Pancreas (tissue), 10 donors: Measurements from ENCODE around the gene ZFAND3. TPM values are rescaled to one million over a fixed set of nuclear protein-coding genes. Genes with fewer than 3 reads are reported as not detected.

Experiments
- ATAC-seq, 4 donors: fragments of 200-7000 bp; cut with Tn5 transposase; one replicate each; pipeline versions ENCODE4 v1.8.0 to v1.9.1; 2020; ENCODE audit warnings: mild to moderate bottlenecking in 4 of 4, moderate library complexity in 4 of 4
- DNase-seq, 6 donors: peaks; one replicate each; pipeline ENCODE4 v3.0.0-alpha.2; 2020
- FAIRE-seq: peaks from 2 replicates; lab custom pipeline; 2012; peaks lifted over from hg19 to GRCh38; lab: Jason Lieb, UNC
- H3K27ac ChIP-seq, 4 donors: fragments of 200-600 bp; sonication (generic); 1 replicate in 3 of 4; 2 replicates in 1 of 4; pipeline versions ENCODE4 v1.5.0 to v1.8.0; 2020
- H3K27me3 ChIP-seq, 4 donors: fragments of 200-600 bp; one replicate each; pipeline ENCODE4 v1.8.0; 2021
- H3K36me3 ChIP-seq, 3 donors: fragments of 200-600 bp; sonication (generic) in 1 of 3; one replicate each; pipeline versions ENCODE4 v1.5.0 to v1.8.0; 2020 to 2021
- H3K4me1 ChIP-seq, 3 donors: fragments of 200-600 bp; one replicate each; pipeline ENCODE4 v1.8.0; 2021
- H3K4me3 ChIP-seq, 4 donors: fragments of 200-600 bp; sonication (generic) in 2 of 4; one replicate each; pipeline versions ENCODE4 v1.5.0 to v1.8.0; 2020 to 2021
- H3K9me3 ChIP-seq, 4 donors: fragments of 200-600 bp; one replicate each; pipeline ENCODE4 v1.8.0; 2021
- WGBS, 2 donors: extraction: QIAGEN DNeasy Blood & Tissue Kit; methylation state at CpG; one replicate each; pipeline ENCODE4 v1.1.7; 2013; 5-methylcytosine and 5-hydroxymethylcytosine counted together
- intact Hi-C, 3 donors: fragments of 100-400 bp; cut with DNase I; formaldehyde crosslinking; loops; one replicate each; pipeline versions ENCODE4 v1.11.1 to v1.14.2; 2022
- polyA plus RNA-seq, 2 donors: library from polyadenylated mRNA; stranded (reverse); fragments of 200-250 nt; gene quantifications; one replicate each; pipeline ENCODE4 v1.2.3, GENCODE V29; 2013
- total RNA-seq, 6 donors: library from RNA; stranded (reverse); fragmentation: NEBNext Ultra II Directional in 4 of 6; extraction: Animal tissue kit (Norgen Biotek cat#: 25700) in 4 of 6; gene quantifications; one replicate each; pipeline versions ENCODE4 v1.2.1 to v1.2.4, GENCODE V29; 2021 to 2023
- TF ChIP-seq, protein P1 (sequence below), 4 donors: fragments of 200-600 bp; sonication (generic) in 3 of 4; IDR thresholded peaks; one replicate each; pipeline versions ENCODE4 v1.5.0 to v1.8.0; 2021; ENCODE audit warnings: antibody characterized with exemption in 4 of 4
- donor health status: healthy with polysubstance abuse.
- donor health status: DM: no; HTN: no; CAD: no; lungs with moderate emphysema.
- donor health status: DM: no; HTN: no; CAD: no.
- donor health status: control.
- donor health status: control.
- donor health status: Bipolar disorder and iron deficiency.
- donor health status: DM: yes; HTN: yes; CAD: no.
- donor health status: DM: no; HTN: no; CAD: no.
- donor health status: DM: no; HTN: no; CAD: no.
- donor health status: DM: yes; HTN: yes; CAD: no.

Gene ZFAND3
- total and polyA plus RNA-seq, 8 donors: 13.1 to 49.8 (median 31.8) TPM

DNA sequence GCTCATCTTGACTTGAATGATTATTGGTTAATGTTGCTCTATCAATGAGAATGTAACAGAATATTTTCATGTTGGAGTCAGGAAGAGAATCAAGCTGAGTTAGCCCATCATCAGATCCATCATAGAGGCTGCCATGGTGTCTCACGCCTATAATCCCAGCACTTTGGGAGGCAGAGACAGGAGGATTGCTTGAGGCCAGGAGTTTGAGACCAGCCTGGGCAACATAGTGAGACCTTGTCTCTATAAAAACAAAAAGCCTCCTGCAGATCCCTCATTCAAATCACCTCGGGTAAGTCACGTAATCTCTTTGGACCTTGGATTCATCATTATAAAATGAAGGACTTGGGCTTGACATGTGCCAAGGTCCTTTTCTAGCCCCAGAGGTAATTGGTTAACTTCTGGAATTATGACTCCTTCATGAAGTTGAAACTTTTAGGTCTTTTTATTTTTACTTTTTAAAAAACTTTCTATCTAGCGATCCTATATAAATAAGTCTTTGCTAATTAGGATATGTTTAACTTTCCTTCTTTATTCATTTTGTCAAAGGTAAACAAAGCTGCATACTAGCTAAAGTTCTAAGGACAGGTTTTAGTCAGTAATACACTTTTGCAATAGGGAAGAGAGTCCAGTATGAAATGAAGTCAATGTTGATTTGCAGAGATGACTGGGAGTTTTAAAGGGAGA lies 110.9 kb downstream of the ZFAND3 start:
- ATAC-seq (no peak), DNase-seq (no peak), FAIRE-seq (no peak)
- Histone ChIP-seq H3K4me1 (peaks cover 0 to 4% (median 0%) of the 10 kb centered on the region in 3 donors), H3K36me3 (no peaks in the 10 kb centered on the region), H3K27ac (no peak overlapping the region), H3K27me3 (no peaks in the 10 kb centered on the region), H3K4me3 (no peak overlapping the region), H3K9me3 (no peaks in the 10 kb centered on the region)
- intact Hi-C loops: no loop called here
- TF ChIP-seq, protein P1, sequence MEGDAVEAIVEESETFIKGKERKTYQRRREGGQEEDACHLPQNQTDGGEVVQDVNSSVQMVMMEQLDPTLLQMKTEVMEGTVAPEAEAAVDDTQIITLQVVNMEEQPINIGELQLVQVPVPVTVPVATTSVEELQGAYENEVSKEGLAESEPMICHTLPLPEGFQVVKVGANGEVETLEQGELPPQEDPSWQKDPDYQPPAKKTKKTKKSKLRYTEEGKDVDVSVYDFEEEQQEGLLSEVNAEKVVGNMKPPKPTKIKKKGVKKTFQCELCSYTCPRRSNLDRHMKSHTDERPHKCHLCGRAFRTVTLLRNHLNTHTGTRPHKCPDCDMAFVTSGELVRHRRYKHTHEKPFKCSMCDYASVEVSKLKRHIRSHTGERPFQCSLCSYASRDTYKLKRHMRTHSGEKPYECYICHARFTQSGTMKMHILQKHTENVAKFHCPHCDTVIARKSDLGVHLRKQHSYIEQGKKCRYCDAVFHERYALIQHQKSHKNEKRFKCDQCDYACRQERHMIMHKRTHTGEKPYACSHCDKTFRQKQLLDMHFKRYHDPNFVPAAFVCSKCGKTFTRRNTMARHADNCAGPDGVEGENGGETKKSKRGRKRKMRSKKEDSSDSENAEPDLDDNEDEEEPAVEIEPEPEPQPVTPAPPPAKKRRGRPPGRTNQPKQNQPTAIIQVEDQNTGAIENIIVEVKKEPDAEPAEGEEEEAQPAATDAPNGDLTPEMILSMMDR (IDR thresholded peaks at IDR 0.05): no peak
- 68 to 69% methylated on average over 4 of the region's 4 CpGs for WGBS, 2 donors

DNA sequence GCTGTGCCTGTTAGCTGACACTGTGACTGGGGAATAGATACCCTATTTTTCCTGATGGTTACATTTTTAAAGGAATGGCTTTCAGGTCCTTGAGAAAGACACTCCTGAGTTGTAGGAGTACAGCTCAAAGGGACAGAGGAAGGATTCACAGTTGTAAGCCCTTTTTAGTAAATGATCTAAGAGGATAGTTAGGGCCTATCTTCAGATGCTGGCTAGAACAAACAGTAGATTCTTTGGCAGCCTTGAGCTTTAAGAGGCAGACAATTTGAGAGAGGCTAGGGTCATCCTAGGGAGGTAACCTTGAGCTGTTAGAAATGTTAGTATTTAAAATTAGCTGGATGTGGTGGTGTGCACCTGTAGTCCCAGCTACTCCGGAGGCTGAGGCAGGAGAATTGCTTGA lies 111.5 kb downstream of the ZFAND3 start:
- TF ChIP-seq, protein P1 (IDR thresholded peaks at IDR 0.05): no peak
- FAIRE-seq (no peak), ATAC-seq (no peak), DNase-seq (no peak)
- Histone ChIP-seq H3K27ac (no peak overlapping the region), H3K27me3 (no peaks in the 10 kb centered on the region), H3K4me3 (no peak overlapping the region), H3K36me3 (no peaks in the 10 kb centered on the region), H3K4me1 (peaks cover 0 to 4% (median 0%) of the 10 kb centered on the region in 3 donors), H3K9me3 (no peaks in the 10 kb centered on the region)
- WGBS, 2 donors: 98 to 100% methylated on average over 1 of the region's 1 CpG
- intact Hi-C loops: no loop called here

DNA sequence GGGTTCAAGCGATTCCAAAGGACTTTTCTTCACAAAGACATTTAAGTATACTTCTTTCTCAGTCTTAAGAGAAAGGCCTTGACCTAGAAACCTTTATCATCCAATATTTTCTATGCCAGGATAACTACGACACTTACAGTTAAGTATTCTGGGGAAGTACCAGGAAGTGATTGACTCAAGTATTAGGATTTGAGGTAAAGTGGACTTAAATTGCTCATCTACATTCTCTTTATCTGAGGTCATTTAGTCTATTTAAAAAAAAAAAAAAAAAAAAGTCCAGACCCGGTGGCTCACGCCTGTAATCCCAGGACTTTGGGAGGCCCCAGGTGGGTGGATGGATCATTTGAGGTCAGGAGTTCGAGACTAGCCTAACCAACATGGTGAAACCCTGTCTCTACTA lies 114.7 kb downstream of the ZFAND3 start:
- ATAC-seq: no peak

DNA sequence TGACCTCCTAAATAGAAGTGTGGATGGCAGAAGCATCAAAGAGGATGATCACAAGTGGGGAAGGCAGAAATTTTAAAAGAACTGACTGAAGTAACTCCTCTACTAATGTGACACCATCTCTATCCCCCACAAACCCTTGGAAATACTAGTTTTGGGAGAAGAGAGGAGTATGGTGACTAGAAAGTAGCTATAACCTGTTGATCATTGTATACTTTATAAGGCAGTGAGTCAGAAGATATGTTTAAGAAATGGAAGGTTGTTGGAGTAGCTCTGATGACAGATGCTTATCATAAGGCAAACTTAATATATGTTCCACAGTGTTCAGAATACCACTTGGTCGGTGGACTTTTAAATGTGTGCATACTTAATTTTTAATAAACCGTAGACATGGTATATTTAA lies 116.6 kb downstream of the ZFAND3 start:
- FAIRE-seq (no peak), DNase-seq (no peak), ATAC-seq (no peak)
- Histone ChIP-seq H3K27ac (no peak overlapping the region), H3K27me3 (no peaks in the 10 kb centered on the region), H3K4me1 (peaks cover 0 to 10% (median 0%) of the 10 kb centered on the region in 3 donors), H3K36me3 (no peaks in the 10 kb centered on the region), H3K9me3 (no peaks in the 10 kb centered on the region), H3K4me3 (no peak overlapping the region)
- TF ChIP-seq, protein P1 (IDR thresholded peaks at IDR 0.05): no peak
- intact Hi-C loops: no loop called here
- WGBS, 2 donors: 95 to 98% methylated on average over 2 of the region's 2 CpGs

More for the DNA sequence above, 114.7 kb downstream of the ZFAND3 start:
- H3K4me3 ChIP-seq: no peak overlapping the region
- FAIRE-seq: no peak
- WGBS, 2 donors: 85 to 89% methylated on average over 5 of the region's 5 CpGs
- no peaks in the 10 kb centered on the region for H3K27me3 ChIP-seq
- intact Hi-C loops: no loop called here
- H3K4me1 ChIP-seq: peaks cover 0 to 4% (median 0%) of the 10 kb centered on the region in 3 donors
- no peaks in the 10 kb centered on the region for H3K9me3 ChIP-seq
- TF ChIP-seq, protein P1 (IDR thresholded peaks at IDR 0.05): no peak
- no peak overlapping the region for H3K27ac ChIP-seq
- no peak for DNase-seq
- no peaks in the 10 kb centered on the region for H3K36me3 ChIP-seq

DNA sequence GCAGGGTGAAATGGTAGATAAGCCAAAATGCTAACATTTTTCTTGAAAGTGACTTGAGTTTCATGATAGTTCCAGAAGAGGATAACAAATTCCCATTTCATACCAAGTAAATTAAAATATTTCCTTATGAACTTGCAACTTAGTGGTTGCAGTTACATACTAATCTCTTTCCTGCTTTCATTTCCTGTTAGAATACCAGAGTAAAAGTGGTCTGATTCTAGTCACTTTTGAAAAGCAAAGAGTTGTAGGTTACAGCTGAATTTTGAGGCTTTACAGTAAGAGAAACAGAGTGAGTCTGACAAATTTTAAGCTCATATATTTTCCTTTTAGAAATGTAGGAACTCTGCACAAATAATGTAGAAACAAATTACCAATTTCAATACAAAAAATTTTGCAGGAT lies 117.4 kb downstream of the ZFAND3 start:
- Histone ChIP-seq H3K9me3 (no peaks in the 10 kb centered on the region), H3K27ac (no peak overlapping the region), H3K27me3 (no peaks in the 10 kb centered on the region), H3K4me3 (no peak overlapping the region), H3K4me1 (peaks cover 0 to 10% (median 0%) of the 10 kb centered on the region in 3 donors), H3K36me3 (no peaks in the 10 kb centered on the region)
- no peak for DNase-seq
- no peak for ATAC-seq
- TF ChIP-seq, protein P1 (IDR thresholded peaks at IDR 0.05): no peak
- intact Hi-C loops: no loop called here
- FAIRE-seq: no peak
